GM13977 (cell line): ENCODE data around the gene SCEL.

Experiments
- DNase-seq: peaks from one replicate; pipeline ENCODE4 v3.0.0; 2012; ENCODE audit warnings: low spot score
- in situ Hi-C: fragments of 300-500 bp; cut with MboI; formaldehyde crosslinking; loops from one replicate; pipeline ENCODE4 v1.12.0; 2022; ENCODE audit warnings: low sequenced_read_pairs, low pct_unique_long_range_greater_than_20kb, mixed read lengths, inconsistent platforms; ENCODE audit not compliant: unreplicated experiment
- TF ChIP-seq, protein P1 (sequence below): IDR thresholded peaks from 2 replicates; pipeline ENCODE4 v1.5.1; 2012; ENCODE audit warnings: mild to moderate bottlenecking, control low read depth; ENCODE audit not compliant: insufficient read depth; ENCODE audit errors: extremely low read depth, missing control alignments

SCEL gene

DNA sequence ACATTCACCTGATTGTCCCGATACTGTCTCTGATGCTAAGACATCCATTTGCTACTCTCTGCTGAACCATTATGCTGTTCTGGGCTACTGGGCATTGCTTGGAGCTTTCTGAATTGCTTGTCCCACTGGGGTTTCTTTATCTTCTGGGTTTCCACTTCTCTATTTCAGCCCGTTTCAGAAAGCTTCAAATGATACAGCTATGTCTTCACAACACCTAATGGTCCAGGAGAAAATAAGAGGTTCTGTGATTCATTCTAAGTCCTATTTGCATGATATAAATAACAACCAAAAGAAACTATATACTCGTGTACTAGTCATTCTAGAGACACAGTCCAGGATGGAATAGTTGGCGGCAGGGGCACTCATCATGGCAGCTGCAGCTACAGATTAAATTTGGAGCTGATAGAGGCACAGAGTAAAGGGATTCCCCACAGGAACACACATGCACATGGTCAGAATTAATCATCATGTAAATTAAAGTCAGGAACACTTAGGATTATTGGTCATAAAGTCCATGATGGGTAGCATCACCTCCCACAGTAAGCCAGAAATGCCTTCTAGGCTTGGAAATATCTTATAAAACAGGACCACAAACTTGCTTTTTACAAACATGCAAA is 33.3 kb upstream of the SCEL start:
- TF ChIP-seq, protein P1, sequence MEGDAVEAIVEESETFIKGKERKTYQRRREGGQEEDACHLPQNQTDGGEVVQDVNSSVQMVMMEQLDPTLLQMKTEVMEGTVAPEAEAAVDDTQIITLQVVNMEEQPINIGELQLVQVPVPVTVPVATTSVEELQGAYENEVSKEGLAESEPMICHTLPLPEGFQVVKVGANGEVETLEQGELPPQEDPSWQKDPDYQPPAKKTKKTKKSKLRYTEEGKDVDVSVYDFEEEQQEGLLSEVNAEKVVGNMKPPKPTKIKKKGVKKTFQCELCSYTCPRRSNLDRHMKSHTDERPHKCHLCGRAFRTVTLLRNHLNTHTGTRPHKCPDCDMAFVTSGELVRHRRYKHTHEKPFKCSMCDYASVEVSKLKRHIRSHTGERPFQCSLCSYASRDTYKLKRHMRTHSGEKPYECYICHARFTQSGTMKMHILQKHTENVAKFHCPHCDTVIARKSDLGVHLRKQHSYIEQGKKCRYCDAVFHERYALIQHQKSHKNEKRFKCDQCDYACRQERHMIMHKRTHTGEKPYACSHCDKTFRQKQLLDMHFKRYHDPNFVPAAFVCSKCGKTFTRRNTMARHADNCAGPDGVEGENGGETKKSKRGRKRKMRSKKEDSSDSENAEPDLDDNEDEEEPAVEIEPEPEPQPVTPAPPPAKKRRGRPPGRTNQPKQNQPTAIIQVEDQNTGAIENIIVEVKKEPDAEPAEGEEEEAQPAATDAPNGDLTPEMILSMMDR, result no peak
- DNase-seq, result peak; percentile 14
- in situ Hi-C loops, result no loop called here

DNA sequence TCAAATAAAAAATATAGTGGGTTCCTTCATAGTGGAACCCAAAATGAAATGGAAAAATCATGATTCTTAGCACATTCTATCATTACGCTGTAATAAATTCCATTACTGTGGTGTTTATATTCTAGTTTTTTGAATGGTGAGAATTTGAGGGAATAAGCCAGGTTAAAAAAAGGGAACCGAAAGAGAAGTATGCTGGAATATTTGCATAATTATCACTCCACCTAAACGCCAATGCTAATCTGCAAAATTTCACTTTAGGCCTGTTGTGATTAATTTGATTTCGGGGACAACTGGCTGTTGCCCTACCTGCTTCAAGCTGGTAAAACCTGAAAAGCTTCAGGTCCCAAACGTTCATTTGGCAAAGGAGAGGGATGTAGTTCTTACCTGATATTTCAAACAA is 32.1 kb upstream of the SCEL start:
- DNase-seq, result no peak
- TF ChIP-seq, protein P1, result no peak
- in situ Hi-C loops, result no loop called here

DNA sequence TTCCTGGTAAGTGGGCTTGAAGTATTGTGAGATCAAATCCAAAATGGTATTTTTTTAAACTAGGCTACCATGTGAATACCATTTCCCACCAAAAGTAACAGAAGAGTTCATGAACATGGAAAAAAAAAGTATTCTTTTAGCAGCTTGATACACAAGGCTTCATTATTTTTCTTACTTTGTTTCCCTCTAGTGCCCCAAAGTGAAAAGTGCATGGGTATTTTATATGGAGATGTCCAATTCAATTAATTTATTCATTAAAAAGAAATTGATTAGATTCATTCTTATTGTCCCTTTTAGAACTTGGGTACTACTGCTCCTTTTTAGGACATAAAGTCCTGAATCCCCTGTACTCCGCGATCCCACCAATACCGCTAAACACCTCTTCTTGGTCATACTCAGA is 28.6 kb upstream of the SCEL start:
- in situ Hi-C loops, result no loop called here
- DNase-seq, result no peak
- TF ChIP-seq, protein P1, result no peak

DNA sequence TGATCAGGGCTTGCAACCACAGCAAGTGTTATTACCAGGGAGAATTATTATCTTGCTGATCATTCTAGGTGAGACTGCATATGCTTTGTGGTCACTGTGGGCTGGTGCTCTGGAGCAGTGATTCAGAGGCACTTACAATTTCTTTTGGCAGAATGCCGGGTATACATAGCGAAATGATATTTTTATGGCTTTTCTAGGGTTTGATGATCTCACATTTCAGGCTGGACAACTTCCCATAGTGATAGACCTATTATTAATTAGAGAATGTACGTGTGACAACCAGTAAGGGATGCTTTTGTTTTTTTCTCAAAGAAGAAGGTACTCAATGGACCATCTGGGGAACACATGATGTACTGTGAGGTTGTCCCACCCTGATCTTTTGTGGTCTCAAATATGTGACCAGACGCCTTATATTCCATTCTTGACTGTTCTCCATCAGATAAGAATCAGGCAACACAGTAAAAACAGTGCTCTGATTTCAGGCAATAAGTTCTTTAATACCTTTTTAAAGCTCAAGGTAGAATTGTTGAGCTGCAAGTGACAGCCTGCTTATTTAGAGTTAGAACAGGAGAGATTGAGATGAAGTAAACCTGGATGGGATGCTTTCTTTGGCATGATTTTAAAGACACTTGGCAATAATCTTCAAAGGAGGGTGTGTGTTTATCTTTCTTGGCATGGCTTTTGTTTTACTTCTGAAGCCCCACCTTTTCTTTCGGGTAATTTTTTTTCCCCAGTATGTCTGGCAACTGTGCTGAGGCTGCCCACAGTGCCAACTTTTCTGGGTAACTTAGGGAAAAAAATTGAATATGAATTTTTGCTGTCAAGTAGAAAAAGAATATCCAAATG is 27.4 kb upstream of the SCEL start:
- in situ Hi-C loops, result no loop called here
- TF ChIP-seq, protein P1, result no peak
- no peak for DNase-seq

DNA sequence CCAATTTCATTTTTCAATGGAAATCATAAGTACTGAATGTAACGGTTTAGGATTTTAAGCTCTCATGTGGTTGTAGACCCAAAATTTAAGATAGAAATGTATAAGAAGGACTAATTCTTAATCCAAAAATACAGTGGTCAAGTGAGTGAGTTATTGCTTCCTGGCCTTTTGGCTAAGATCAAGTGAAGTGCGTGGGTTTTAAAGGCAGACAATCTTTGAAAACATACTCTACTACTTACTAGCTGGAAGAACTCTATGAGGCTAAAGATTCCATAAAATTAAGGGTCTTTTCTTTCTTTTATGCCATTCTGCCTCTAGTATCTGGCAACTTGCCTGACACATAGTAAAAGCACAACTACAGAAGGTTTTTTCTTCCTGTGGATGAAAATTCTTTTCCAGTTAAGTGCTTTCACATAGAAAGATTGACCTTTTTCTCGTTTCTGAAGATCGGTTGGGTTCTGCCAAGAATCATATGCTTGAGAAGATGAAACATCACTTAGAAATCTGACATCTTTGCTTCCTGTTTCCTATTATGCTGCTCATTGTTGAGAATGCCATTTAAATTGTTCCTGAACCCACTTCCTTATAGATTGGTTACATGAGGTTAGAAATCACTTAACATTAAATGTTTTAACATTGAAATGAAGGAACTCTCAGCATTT is 26.4 kb upstream of the SCEL start:
- DNase-seq, result no peak
- in situ Hi-C loops, result no loop called here
- TF ChIP-seq, protein P1, result no peak

DNA sequence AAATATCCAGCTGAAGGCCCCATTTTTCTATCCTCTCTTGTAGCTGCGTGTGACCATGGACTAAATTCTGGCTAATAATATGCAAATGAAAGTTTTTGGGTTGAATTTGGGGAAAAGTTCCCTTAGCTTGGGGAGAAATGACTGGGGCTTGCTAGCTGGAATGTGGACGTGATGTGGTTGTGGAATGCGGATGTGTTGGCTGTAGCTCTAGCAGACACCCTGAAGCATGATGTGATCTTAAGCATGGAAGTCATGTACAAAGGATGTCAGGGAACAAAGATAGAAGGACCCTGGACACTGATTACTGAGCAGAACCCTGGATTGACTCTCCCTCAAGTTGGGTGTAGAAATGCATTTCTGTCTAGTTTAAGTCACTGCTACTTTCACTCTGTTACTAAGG is 25.4 kb upstream of the SCEL start:
- in situ Hi-C loops, result no loop called here
- TF ChIP-seq, protein P1, result no peak
- DNase-seq, result no peak
